Chondrocyte (in vitro differentiated cells): ENCODE data around the gene RNF186. TPM values are rescaled to one million over a fixed set of nuclear protein-coding genes. Genes with fewer than 3 reads are reported as not detected.

Experiments used
- DNase-seq: peaks from one replicate; pipeline ENCODE4 v3.0.0; 2021; ENCODE audit warnings: mixed read lengths, low spot score
- H3K27ac Mint-ChIP-seq: one replicate; pipeline ENCODE4 v1.8.0; 2021; ENCODE audit warnings: mild to moderate bottlenecking, moderate library complexity, mixed read lengths; ENCODE audit not compliant: unreplicated experiment
- H3K27me3 Mint-ChIP-seq: 2 replicates; pipeline ENCODE4 v1.8.0; 2021; ENCODE audit warnings: low read depth, mixed read lengths
- H3K36me3 Mint-ChIP-seq: 2 replicates; pipeline ENCODE4 v1.8.0; 2021; ENCODE audit warnings: low read depth, mixed read lengths
- H3K4me1 Mint-ChIP-seq: 2 replicates; pipeline ENCODE4 v1.8.0; 2021; ENCODE audit warnings: low read depth, mild to moderate bottlenecking, mixed read lengths
- H3K4me3 Mint-ChIP-seq: one replicate; pipeline ENCODE4 v1.8.0; 2021; ENCODE audit warnings: mild to moderate bottlenecking, moderate library complexity, mixed read lengths; ENCODE audit not compliant: unreplicated experiment
- H3K9me3 Mint-ChIP-seq: 2 replicates; pipeline ENCODE4 v1.8.0; 2021; ENCODE audit warnings: low read depth, mixed read lengths
- CTCF ChIP-seq: fragments of 200-600 bp; sonication (generic); IDR thresholded peaks from 2 replicates; pipeline ENCODE4 v1.5.0; 2021; ENCODE audit warnings: antibody characterized with exemption, mild to moderate bottlenecking, moderate library complexity
- total RNA-seq: library from RNA; stranded (reverse); gene quantifications from 3 replicates; pipeline ENCODE4 v1.2.1, GENCODE V29; 2021

Gene RNF186
- total RNA-seq, 1 donor from 2014 or later: not detected

GRCh38 chr1:19860418-19860817, 45.3 kb upstream of the RNF186 start:
- Mint-ChIP-seq H3K9me3 (peaks cover 10% of the 10 kb centered on the region), H3K36me3 (peaks cover 2% of the 10 kb centered on the region), H3K27ac (peak overlapping the region; percentile 23), H3K4me3 (no peak overlapping the region), H3K27me3 (no peaks in the 10 kb centered on the region), H3K4me1 (peaks cover 17% of the 10 kb centered on the region)
- DNase-seq: no peak
- TF ChIP-seq CTCF: no peak

- no peak for DNase-seq
- Mint-ChIP-seq H3K27me3 (no peaks in the 10 kb centered on the region), H3K9me3 (peaks cover 10% of the 10 kb centered on the region), H3K36me3 (peaks cover 2% of the 10 kb centered on the region), H3K4me3 (no peak overlapping the region), H3K27ac (peak overlapping the region; percentile 23), H3K4me1 (peaks cover 17% of the 10 kb centered on the region)
- no peak for TF ChIP-seq CTCF
Observed at GRCh38 chr1:19859876-19860275, 44.8 kb upstream of the RNF186 start.

- Mint-ChIP-seq H3K4me1 (peaks cover 15% of the 10 kb centered on the region), H3K4me3 (no peak overlapping the region), H3K27ac (no peak overlapping the region), H3K9me3 (peaks cover 9% of the 10 kb centered on the region), H3K27me3 (no peaks in the 10 kb centered on the region), H3K36me3 (peaks cover 2% of the 10 kb centered on the region)
- TF ChIP-seq CTCF: no peak
- DNase-seq: no peak
Observed at GRCh38 chr1:19858893-19859292, 43.8 kb upstream of the RNF186 start.

- Mint-ChIP-seq H3K4me3 (no peak overlapping the region), H3K9me3 (no peaks in the 10 kb centered on the region)
Observed at GRCh38 chr1:19854866-19855265, 39.8 kb upstream of the RNF186 start.

GRCh38 chr1:19852036-19852435, 37.0 kb upstream of the RNF186 start:
- Mint-ChIP-seq H3K9me3 (no peaks in the 10 kb centered on the region), H3K4me3 (no peak overlapping the region), H3K4me1 (no peaks in the 10 kb centered on the region), H3K27me3 (peaks cover 2% of the 10 kb centered on the region), H3K36me3 (no peaks in the 10 kb centered on the region), H3K27ac (no peak overlapping the region)
- no peak for TF ChIP-seq CTCF
- DNase-seq: no peak

More at GRCh38 chr1:19854866-19855265, 39.8 kb upstream of the RNF186 start:
- Mint-ChIP-seq H3K4me1 (peaks cover 2% of the 10 kb centered on the region), H3K27ac (no peak overlapping the region), H3K36me3 (no peaks in the 10 kb centered on the region), H3K27me3 (no peaks in the 10 kb centered on the region)
- DNase-seq: no peak
- no peak for TF ChIP-seq CTCF
